Activated T-cell treated with anti-CD3 and anti-CD28 coated beads, Interleukin-2, amount 50 U/mL, for 24 hours (primary cell): ENCODE data around the gene HMGA1.

Source experiments
- DNase-seq: peaks from one replicate; pipeline ENCODE4 v3.0.0-alpha.2; 2020
- H3K27ac Mint-ChIP-seq: 2 replicates; pipeline ENCODE4 v1.8.0; 2020; ENCODE audit warnings: mild to moderate bottlenecking, mixed read lengths
- H3K27me3 Mint-ChIP-seq: 2 replicates; pipeline ENCODE4 v1.8.0; 2020; ENCODE audit warnings: mixed read lengths
- H3K36me3 Mint-ChIP-seq: 2 replicates; pipeline ENCODE4 v1.8.0; 2020; ENCODE audit warnings: low read depth, mixed read lengths
- H3K4me1 Mint-ChIP-seq: 2 replicates; pipeline ENCODE4 v1.8.0; 2020; ENCODE audit warnings: low read depth, mixed read lengths
- H3K4me3 Mint-ChIP-seq: 2 replicates; pipeline ENCODE4 v1.8.0; 2020; ENCODE audit warnings: mild to moderate bottlenecking, moderate library complexity, mixed read lengths
- H3K9me3 Mint-ChIP-seq: 2 replicates; pipeline ENCODE4 v1.8.0; 2020; ENCODE audit warnings: mixed read lengths

The HMGA1 gene

GRCh38 chr6:34206726-34207125, 29.9 kb upstream of the HMGA1 start:
- no peak overlapping the region for H3K27ac Mint-ChIP-seq
- H3K27me3 Mint-ChIP-seq: no peaks in the 10 kb centered on the region
- H3K9me3 Mint-ChIP-seq: no peaks in the 10 kb centered on the region
- H3K4me3 Mint-ChIP-seq: no peak overlapping the region
- H3K36me3 Mint-ChIP-seq: no peaks in the 10 kb centered on the region
- no peak for DNase-seq
- peaks cover 32% of the 10 kb centered on the region for H3K4me1 Mint-ChIP-seq

DNA sequence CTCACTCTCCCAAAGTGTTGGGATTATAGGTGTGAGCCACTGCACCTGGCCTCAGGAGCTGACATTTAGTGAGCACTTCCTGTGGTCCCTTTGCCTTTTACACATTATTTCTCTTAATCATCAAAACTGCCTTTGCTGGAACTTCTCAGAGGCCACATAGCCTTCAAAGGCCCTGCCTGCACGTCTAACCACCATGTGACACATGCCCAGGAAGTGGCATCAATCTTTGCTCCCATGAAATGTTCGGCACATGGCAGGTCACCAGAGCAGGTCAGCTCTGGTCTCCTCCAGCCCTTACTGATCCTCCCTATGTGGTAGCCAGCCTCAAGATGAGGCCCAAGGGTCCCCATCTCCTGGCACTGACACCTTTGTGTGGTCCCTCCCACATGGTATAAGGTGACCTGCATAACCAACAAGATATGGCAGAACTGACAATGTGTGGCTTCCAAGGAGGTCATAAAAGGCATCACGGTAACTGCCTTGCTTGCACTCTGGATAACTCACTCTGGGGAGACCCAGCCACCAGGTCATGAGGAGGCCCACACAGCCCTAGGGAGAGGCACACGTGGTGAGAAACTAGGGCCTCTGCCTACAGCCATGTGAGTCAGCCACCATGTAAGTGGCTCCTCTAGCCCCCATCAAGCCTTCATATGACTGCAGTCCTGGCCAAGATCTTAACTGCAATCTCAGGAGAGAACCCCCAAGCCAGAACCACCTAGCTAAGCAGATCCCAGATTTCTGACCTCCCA, 28.8 kb upstream of the HMGA1 start:
- H3K27ac Mint-ChIP-seq: peak overlapping the region; percentile 66
- H3K4me3 Mint-ChIP-seq: no peak overlapping the region
- H3K9me3 Mint-ChIP-seq: no peaks in the 10 kb centered on the region
- H3K4me1 Mint-ChIP-seq: peaks cover 30% of the 10 kb centered on the region
- H3K36me3 Mint-ChIP-seq: no peaks in the 10 kb centered on the region
- H3K27me3 Mint-ChIP-seq: no peaks in the 10 kb centered on the region
- peak; percentile 53 for DNase-seq

DNA sequence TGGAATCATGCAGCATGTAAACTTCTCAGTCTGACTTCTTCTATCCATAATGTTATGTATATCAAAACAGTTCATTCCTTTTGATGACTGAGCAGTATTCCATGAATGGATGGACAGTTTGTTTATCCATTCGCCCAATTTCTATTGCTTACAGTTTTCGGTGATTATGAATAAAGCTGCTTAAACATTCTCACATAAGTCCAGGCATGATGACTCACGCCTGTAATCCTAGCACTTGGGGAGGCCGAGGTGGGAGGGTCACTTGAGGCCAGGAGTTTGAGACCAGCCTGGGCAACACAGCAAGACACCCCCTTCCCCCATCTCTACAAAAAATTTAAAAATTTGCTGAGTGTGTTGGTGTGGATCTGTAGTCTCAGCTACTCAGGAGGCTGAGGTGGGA, 22.9 kb upstream of the HMGA1 start:
- Mint-ChIP-seq H3K4me3 (no peak overlapping the region), H3K4me1 (peaks cover 6% of the 10 kb centered on the region), H3K27ac (no peak overlapping the region), H3K27me3 (no peaks in the 10 kb centered on the region), H3K36me3 (no peaks in the 10 kb centered on the region), H3K9me3 (no peaks in the 10 kb centered on the region)
- no peak for DNase-seq

- Mint-ChIP-seq H3K4me1 (peaks cover 15% of the 10 kb centered on the region), H3K36me3 (no peaks in the 10 kb centered on the region), H3K9me3 (no peaks in the 10 kb centered on the region), H3K4me3 (no peak overlapping the region), H3K27ac (no peak overlapping the region), H3K27me3 (no peaks in the 10 kb centered on the region)
- DNase-seq: no peak
Observed at GRCh38 chr6:34218691-34219090, 18.0 kb upstream of the HMGA1 start.

DNA sequence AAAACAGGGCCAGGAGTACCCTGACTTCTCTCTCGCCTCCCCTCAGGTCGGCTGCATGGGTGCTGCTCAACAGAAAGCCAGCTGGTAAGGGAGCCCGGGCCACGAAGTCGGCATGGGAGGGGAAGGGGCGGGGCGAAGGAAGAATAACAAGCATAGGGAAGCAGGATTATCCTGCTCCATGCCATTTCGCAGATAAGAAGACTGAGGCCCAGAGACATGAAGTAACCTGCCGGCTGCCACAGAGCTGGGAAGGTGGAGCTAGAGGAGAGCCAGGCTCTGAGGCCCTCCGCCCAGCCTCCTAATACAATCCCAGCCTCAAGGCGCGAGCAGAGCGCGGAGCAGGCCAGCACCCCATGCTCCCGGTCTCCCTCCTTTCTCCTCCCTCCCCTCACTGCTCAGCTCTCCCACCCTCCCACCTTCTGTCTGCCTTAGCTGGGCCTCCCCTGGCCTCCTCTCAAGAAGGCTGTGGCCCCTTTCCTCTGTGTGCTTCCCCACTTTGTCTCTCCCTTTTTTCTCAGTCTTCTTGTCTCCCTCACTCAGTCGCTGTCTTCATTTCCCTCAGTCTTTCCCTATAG, 13.2 kb upstream of the HMGA1 start:
- peaks cover 35% of the 10 kb centered on the region for H3K4me1 Mint-ChIP-seq
- DNase-seq: no peak
- peak overlapping the region; percentile 91 for H3K27ac Mint-ChIP-seq
- H3K4me3 Mint-ChIP-seq: peak overlapping the region; percentile 57
- no peaks in the 10 kb centered on the region for H3K36me3 Mint-ChIP-seq
- H3K27me3 Mint-ChIP-seq: no peaks in the 10 kb centered on the region
- H3K9me3 Mint-ChIP-seq: no peaks in the 10 kb centered on the region

- Mint-ChIP-seq H3K4me1 (peaks cover 37% of the 10 kb centered on the region), H3K9me3 (no peaks in the 10 kb centered on the region), H3K27me3 (no peaks in the 10 kb centered on the region), H3K4me3 (peak overlapping the region; percentile 57), H3K27ac (peak overlapping the region; percentile 91), H3K36me3 (no peaks in the 10 kb centered on the region)
- peak; percentile 95 for DNase-seq
Observed at GRCh38 chr6:34223956-34224940, 12.4 kb upstream of the HMGA1 start.

DNA sequence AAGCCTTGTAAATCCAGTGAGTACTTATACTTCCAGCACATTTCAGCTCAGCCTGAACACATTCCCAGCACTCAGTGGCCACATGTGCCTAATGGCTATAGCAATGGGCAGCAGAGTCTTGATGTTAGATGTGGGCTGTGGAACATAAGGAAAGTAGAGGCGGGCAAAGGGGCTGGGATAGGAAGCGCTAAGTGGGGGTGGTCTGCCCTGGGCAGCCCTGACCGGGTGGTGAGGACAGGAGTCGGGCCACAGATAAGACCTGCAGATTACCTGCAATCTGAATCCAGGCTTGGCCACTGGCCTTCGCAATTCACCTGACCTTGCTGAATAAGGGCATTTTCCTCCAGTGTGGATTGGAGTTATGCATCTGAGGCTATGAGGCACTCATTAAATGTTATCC, 11.1 kb upstream of the HMGA1 start:
- H3K36me3 Mint-ChIP-seq: no peaks in the 10 kb centered on the region
- DNase-seq: no peak
- H3K27me3 Mint-ChIP-seq: no peaks in the 10 kb centered on the region
- no peak overlapping the region for H3K4me3 Mint-ChIP-seq
- H3K27ac Mint-ChIP-seq: no peak overlapping the region
- peaks cover 44% of the 10 kb centered on the region for H3K4me1 Mint-ChIP-seq
- H3K9me3 Mint-ChIP-seq: no peaks in the 10 kb centered on the region

GRCh38 chr6:34226066-34226465, 10.6 kb upstream of the HMGA1 start:
- Mint-ChIP-seq H3K27ac (no peak overlapping the region), H3K9me3 (no peaks in the 10 kb centered on the region), H3K27me3 (no peaks in the 10 kb centered on the region), H3K4me3 (no peak overlapping the region), H3K36me3 (no peaks in the 10 kb centered on the region), H3K4me1 (peaks cover 44% of the 10 kb centered on the region)
- no peak for DNase-seq

- H3K27me3 Mint-ChIP-seq: no peaks in the 10 kb centered on the region
- H3K36me3 Mint-ChIP-seq: no peaks in the 10 kb centered on the region
- H3K27ac Mint-ChIP-seq: no peak overlapping the region
- H3K4me1 Mint-ChIP-seq: peaks cover 44% of the 10 kb centered on the region
- H3K4me3 Mint-ChIP-seq: no peak overlapping the region
- no peak for DNase-seq
- no peaks in the 10 kb centered on the region for H3K9me3 Mint-ChIP-seq
Observed at GRCh38 chr6:34226731-34227586, 9.7 kb upstream of the HMGA1 start.

- Mint-ChIP-seq H3K9me3 (no peaks in the 10 kb centered on the region), H3K27ac (no peak overlapping the region)
Observed at GRCh38 chr6:34227761-34228421, 8.8 kb upstream of the HMGA1 start.

GRCh38 chr6:34229877-34230276, 6.8 kb upstream of the HMGA1 start:
- no peaks in the 10 kb centered on the region for H3K36me3 Mint-ChIP-seq
- no peaks in the 10 kb centered on the region for H3K27me3 Mint-ChIP-seq
- H3K27ac Mint-ChIP-seq: no peak overlapping the region
- H3K4me1 Mint-ChIP-seq: peaks cover 35% of the 10 kb centered on the region
- DNase-seq: no peak
- H3K9me3 Mint-ChIP-seq: no peaks in the 10 kb centered on the region
- no peak overlapping the region for H3K4me3 Mint-ChIP-seq

More at GRCh38 chr6:34227761-34228421, 8.8 kb upstream of the HMGA1 start:
- Mint-ChIP-seq H3K27me3 (no peaks in the 10 kb centered on the region), H3K4me3 (no peak overlapping the region), H3K4me1 (peaks cover 42% of the 10 kb centered on the region), H3K36me3 (no peaks in the 10 kb centered on the region)
- DNase-seq: no peak

DNA sequence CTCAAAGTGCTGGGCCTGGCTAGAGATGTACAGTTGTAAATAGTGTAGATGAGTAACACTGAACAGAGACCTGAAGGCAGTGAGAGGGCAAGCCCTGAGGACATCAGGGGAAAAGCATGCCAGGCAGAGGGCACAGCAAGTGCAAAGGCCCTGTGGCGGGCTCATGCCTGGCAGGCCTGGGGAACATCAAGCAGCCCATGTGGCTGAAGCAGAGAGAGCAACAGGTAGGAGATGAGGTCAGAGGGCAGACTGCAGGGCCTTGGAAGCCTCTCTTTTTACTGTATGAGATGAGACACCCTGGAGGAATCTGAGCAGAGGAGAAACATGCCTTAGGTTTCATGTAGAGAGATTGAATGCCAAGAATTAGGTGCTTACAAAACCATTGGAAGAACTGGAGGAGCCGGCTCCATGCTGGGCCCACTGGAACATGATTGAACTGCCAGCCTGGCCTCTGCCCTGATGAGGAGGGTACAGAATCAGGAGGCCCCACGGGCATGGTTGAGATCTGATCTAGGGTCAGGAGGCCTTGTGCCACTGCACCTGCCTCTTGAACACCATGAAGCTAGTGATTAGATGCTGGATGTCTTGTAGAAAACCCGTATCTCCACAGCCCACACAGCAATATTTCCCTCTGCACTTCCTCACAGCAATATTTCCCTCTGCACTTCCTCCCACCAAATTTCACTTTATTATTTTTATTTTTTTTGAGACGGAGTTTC, 5.9 kb upstream of the HMGA1 start:
- Mint-ChIP-seq H3K27me3 (no peaks in the 10 kb centered on the region), H3K9me3 (no peaks in the 10 kb centered on the region), H3K4me3 (no peak overlapping the region), H3K27ac (no peak overlapping the region), H3K4me1 (peaks cover 33% of the 10 kb centered on the region), H3K36me3 (no peaks in the 10 kb centered on the region)
- DNase-seq: no peak
